ENCODE measurements around the gene OR6C75.

- TF ChIP-seq, protein P1, sequence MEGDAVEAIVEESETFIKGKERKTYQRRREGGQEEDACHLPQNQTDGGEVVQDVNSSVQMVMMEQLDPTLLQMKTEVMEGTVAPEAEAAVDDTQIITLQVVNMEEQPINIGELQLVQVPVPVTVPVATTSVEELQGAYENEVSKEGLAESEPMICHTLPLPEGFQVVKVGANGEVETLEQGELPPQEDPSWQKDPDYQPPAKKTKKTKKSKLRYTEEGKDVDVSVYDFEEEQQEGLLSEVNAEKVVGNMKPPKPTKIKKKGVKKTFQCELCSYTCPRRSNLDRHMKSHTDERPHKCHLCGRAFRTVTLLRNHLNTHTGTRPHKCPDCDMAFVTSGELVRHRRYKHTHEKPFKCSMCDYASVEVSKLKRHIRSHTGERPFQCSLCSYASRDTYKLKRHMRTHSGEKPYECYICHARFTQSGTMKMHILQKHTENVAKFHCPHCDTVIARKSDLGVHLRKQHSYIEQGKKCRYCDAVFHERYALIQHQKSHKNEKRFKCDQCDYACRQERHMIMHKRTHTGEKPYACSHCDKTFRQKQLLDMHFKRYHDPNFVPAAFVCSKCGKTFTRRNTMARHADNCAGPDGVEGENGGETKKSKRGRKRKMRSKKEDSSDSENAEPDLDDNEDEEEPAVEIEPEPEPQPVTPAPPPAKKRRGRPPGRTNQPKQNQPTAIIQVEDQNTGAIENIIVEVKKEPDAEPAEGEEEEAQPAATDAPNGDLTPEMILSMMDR (IDR thresholded peaks at IDR 0.05) = no peak
- TF ChIP-seq ZFX (IDR thresholded peaks at IDR 0.05; ENCODE audit: borderline replicate concordance) = no peak
These were observed 45.1 kb downstream of the OR6C75 start for GRCh38 chr12:55407866-55408265.
